AG08396 (cell line): Measurements from ENCODE around the gene GRIK1.
A peak's percentile ranks its signal among the peaks of the same experiment; 100 is the strongest.

Experiments
- DNase-seq: peaks from one replicate; pipeline ENCODE4 v3.0.0; 2012; ENCODE audit warnings: low spot score, mixed read lengths

Gene GRIK1

GRCh38 chr21:29529139-29529538 lies 410.7 kb downstream of the GRIK1 start:
- no peak for DNase-seq

- no peak for DNase-seq
These were observed 413.3 kb downstream of the GRIK1 start for GRCh38 chr21:29526545-29526944.

GRCh38 chr21:29524055-29524454 lies 415.7 kb downstream of the GRIK1 start:
- no peak for DNase-seq

- no peak for DNase-seq
These were observed 416.1 kb downstream of the GRIK1 start for GRCh38 chr21:29523646-29524045.

- DNase-seq, result no peak
These were observed 417.9 kb downstream of the GRIK1 start for GRCh38 chr21:29521872-29522271.

GRCh38 chr21:29520171-29520570 lies 419.6 kb downstream of the GRIK1 start:
- DNase-seq, result no peak

- DNase-seq, result no peak
These were observed 425.0 kb downstream of the GRIK1 start for GRCh38 chr21:29514652-29515247.

- no peak for DNase-seq
These were observed 426.3 kb downstream of the GRIK1 start for GRCh38 chr21:29513535-29513934.

- no peak for DNase-seq
These were observed 428.7 kb downstream of the GRIK1 start for GRCh38 chr21:29511096-29511495.

- DNase-seq, result no peak
These were observed 430.7 kb downstream of the GRIK1 start for GRCh38 chr21:29509121-29509520.

- DNase-seq, result no peak
These were observed 431.5 kb downstream of the GRIK1 start for GRCh38 chr21:29508301-29508700.

- DNase-seq, result no peak
These were observed 432.8 kb downstream of the GRIK1 start for GRCh38 chr21:29506947-29507346.

- DNase-seq, result no peak
These were observed 433.6 kb downstream of the GRIK1 start for GRCh38 chr21:29506214-29506613.

GRCh38 chr21:29504751-29505321 lies 435.0 kb downstream of the GRIK1 start:
- DNase-seq, result peak; percentile 25

- DNase-seq, result peak; percentile 15
These were observed 438.3 kb downstream of the GRIK1 start for GRCh38 chr21:29501451-29501850.

- peak; percentile 26 for DNase-seq
These were observed 440.0 kb downstream of the GRIK1 start for GRCh38 chr21:29499734-29500343.

GRCh38 chr21:29499229-29499628 lies 440.6 kb downstream of the GRIK1 start:
- no peak for DNase-seq

- no peak for DNase-seq
These were observed 443.5 kb downstream of the GRIK1 start for GRCh38 chr21:29496337-29496736.

- no peak for DNase-seq
These were observed 449.8 kb downstream of the GRIK1 start for GRCh38 chr21:29490016-29490415.

GRCh38 chr21:29487154-29487553 lies 452.6 kb downstream of the GRIK1 start:
- DNase-seq, result no peak
